22Rv1 (cell line): Measurements from ENCODE around the gene RARRES1.

Experiments used
- H3K27ac ChIP-seq: fragments of 450-650 bp; 2 replicates; pipeline ENCODE4 v1.5.1; 2017
- ZFX ChIP-seq: fragments of 450-650 bp; IDR thresholded peaks from 2 replicates; pipeline ENCODE4 v1.6.1; 2017; ENCODE audit warnings: antibody characterized with exemption, borderline replicate concordance
- TF ChIP-seq, protein P1 (sequence below): fragments of 450-650 bp; IDR thresholded peaks from 2 replicates; pipeline ENCODE4 v1.5.1; 2017; ENCODE audit warnings: mild to moderate bottlenecking

The RARRES1 gene

GRCh38 chr3:158659454-158660237 is 72.6 kb downstream of the RARRES1 start:
- no peak overlapping the region; the same call in 1 of the 2 replicates for H3K27ac ChIP-seq
- no peak for TF ChIP-seq ZFX
- TF ChIP-seq, protein P1, sequence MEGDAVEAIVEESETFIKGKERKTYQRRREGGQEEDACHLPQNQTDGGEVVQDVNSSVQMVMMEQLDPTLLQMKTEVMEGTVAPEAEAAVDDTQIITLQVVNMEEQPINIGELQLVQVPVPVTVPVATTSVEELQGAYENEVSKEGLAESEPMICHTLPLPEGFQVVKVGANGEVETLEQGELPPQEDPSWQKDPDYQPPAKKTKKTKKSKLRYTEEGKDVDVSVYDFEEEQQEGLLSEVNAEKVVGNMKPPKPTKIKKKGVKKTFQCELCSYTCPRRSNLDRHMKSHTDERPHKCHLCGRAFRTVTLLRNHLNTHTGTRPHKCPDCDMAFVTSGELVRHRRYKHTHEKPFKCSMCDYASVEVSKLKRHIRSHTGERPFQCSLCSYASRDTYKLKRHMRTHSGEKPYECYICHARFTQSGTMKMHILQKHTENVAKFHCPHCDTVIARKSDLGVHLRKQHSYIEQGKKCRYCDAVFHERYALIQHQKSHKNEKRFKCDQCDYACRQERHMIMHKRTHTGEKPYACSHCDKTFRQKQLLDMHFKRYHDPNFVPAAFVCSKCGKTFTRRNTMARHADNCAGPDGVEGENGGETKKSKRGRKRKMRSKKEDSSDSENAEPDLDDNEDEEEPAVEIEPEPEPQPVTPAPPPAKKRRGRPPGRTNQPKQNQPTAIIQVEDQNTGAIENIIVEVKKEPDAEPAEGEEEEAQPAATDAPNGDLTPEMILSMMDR, result peak; percentile 84

GRCh38 chr3:158658889-158659288 is 73.4 kb downstream of the RARRES1 start:
- peak overlapping the region; percentile 55; the same call in 1 of the 2 replicates for H3K27ac ChIP-seq
- TF ChIP-seq, protein P1, result no peak
- no peak for TF ChIP-seq ZFX

DNA sequence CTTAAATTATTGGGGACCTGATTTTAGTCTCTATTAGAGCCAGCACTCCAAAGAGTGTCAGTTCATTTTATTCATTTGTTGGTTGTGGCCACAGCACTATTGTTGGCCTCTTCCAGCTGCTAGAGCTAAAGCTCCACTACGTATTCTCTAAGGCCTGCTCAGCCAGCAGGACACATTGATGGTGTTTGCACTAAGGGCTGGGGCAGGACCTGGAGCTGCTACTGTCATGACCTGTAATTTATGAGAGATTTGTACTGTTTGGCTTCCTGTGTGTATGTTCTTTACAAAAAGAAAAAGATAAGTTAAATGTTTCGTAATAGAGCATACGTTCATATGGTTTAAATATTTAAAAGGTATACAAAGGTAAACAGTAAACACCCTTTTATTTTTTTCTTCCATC is 79.8 kb downstream of the RARRES1 start:
- TF ChIP-seq ZFX, result no peak
- TF ChIP-seq, protein P1, result no peak
- peak overlapping the region; percentile 47 for H3K27ac ChIP-seq

DNA sequence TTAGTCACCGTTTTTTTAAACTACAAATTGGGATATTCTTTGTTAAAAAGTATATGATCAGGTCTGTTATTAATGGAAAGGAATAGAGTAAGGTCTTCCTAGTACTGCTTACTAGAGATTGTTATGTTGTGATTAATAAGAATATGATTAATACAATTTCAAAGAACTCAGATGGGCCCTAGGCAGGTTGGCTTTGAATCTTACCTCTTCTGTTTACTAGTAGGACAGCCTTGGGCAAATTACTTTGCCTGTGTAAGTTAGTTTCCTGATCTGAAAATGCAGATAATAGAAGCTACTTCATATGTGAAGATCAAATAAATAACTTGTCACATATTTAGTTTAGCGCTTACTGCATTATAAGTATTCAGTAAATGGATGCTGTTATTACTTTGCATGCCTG is 81.1 kb downstream of the RARRES1 start:
- TF ChIP-seq, protein P1, result no peak
- no peak for TF ChIP-seq ZFX
- H3K27ac ChIP-seq, result peak overlapping the region; percentile 47

- TF ChIP-seq, protein P1, result no peak
- TF ChIP-seq ZFX, result no peak
- no peak overlapping the region for H3K27ac ChIP-seq
Measured at GRCh38 chr3:158649791-158650190, 82.5 kb downstream of the RARRES1 start.
